K562 (cell line): ENCODE data around the gene STEAP3. TPM values are rescaled to one million over a fixed set of nuclear protein-coding genes. Genes with fewer than 3 reads are reported as not detected.
A peak's percentile ranks its signal among the peaks of the same experiment; 100 is the strongest.

Experiments
- ATAC-seq: fragments of 200-7000 bp; cut with Tn5 transposase; 3 replicates; pipeline ENCODE4 v1.9.1; 2020; ENCODE audit warnings: moderate library complexity
- BruUV-seq: library from RNA; stranded (reverse); fragments of 400-500 nt; replicated peaks from 2 replicates; lab custom pipeline; 2021; lab: Mats Ljungman, UMichigan
- CTCF ChIA-PET: fragments of 300-600 bp; formaldehyde crosslinking; extraction: SDS; loops from one replicate; lab custom pipeline; 2021; ENCODE audit warnings: low intra/inter-chr PET ratio; lab: Yijun Ruan, JAX
- POLR2A ChIA-PET: fragments of 300-600, 350-650 bp; sonication (Branson Sonifier 250); formaldehyde crosslinking; extraction: SDS; loops from one replicate; lab custom pipeline; 2021; ENCODE audit warnings: antibody characterized with exemption, inconsistent platforms; lab: Yijun Ruan, JAX
- DNase-seq, 4 experiments: peaks; one replicate each; pipeline versions ENCODE4 v3.0.0 to v3.0.0-alpha.2; 2011 to 2018; ENCODE audit warnings: low spot score in 3 of 4, mixed read lengths in 3 of 4; ENCODE audit errors: extremely low read depth in 1 of 4
- FAIRE-seq: peaks from 2 replicates; lab custom pipeline; 2011; peaks lifted over from hg19 to GRCh38; lab: Jason Lieb, UNC
- H2AFZ ChIP-seq: 2 replicates; pipeline ENCODE4 v1.6.0; 2011; ENCODE audit warnings: low read depth, low read length, control low read depth, inconsistent platforms
- H3K27ac ChIP-seq: fragments of 200-600 bp; 3 replicates; pipeline ENCODE4 v1.8.0; 2011; ENCODE audit warnings: low read depth, mild to moderate bottlenecking, control low read depth, inconsistent platforms, low read length, moderate library complexity, mixed read lengths; ENCODE audit errors: extremely low read depth
- H3K27me3 ChIP-seq, 2 experiments: fragments of 300-600 bp in 1 of 2; 2 replicates in 1 of 2; 3 replicates in 1 of 2; pipeline versions ENCODE4 v1.6.0 to v1.8.0; 2011; ENCODE audit warnings: inconsistent platforms in 2 of 2, low read length in 2 of 2, mild to moderate bottlenecking in 1 of 2, mixed read lengths in 1 of 2, moderate library complexity in 1 of 2; ENCODE audit not compliant: control insufficient read depth in 2 of 2, insufficient read depth in 2 of 2
- H3K36me3 ChIP-seq: fragments of 300-600 bp; 3 replicates; pipeline ENCODE4 v1.8.0; 2011; ENCODE audit warnings: mild to moderate bottlenecking, low read length, inconsistent platforms; ENCODE audit not compliant: control insufficient read depth, insufficient read depth
- H3K4me1 ChIP-seq, 2 experiments: fragments of 200-600 bp in 1 of 2; replicated peaks in 1 of 2; 2 replicates in 1 of 2; 3 replicates in 1 of 2; pipeline versions ENCODE4 v1.5.1 to v1.8.0; 2011; ENCODE audit warnings: inconsistent platforms in 2 of 2, low read length in 2 of 2, mild to moderate bottlenecking in 1 of 2, mixed read lengths in 1 of 2, moderate library complexity in 1 of 2; ENCODE audit not compliant: control insufficient read depth in 2 of 2, insufficient read depth in 2 of 2
- H3K4me2 ChIP-seq: 2 replicates; pipeline ENCODE4 v1.6.1; 2011; ENCODE audit warnings: low read length, control low read depth, inconsistent platforms, mixed read lengths; ENCODE audit not compliant: insufficient read depth
- H3K4me3 ChIP-seq: fragments of 200-600 bp; sonication (generic), shearing (Covaris generic); 2 replicates; pipeline ENCODE4 v1.5.1; 2016; ENCODE audit warnings: control low read depth, inconsistent platforms
- H3K79me2 ChIP-seq: fragments of 200-600 bp; 3 replicates; pipeline ENCODE4 v1.8.0; 2011; ENCODE audit warnings: low read length, inconsistent platforms; ENCODE audit not compliant: control insufficient read depth, insufficient read depth
- H3K9ac ChIP-seq, 2 experiments: 2 replicates each; pipeline versions ENCODE4 v1.6.0 to v1.6.1; 2011; ENCODE audit warnings: low read depth in 2 of 2, low read length in 2 of 2, control low read depth in 1 of 2, inconsistent platforms in 1 of 2, mild to moderate bottlenecking in 1 of 2, mixed read lengths in 1 of 2; ENCODE audit not compliant: insufficient read depth in 1 of 2
- H3K9me1 ChIP-seq: one replicate; pipeline ENCODE4 v1.6.0; 2011; ENCODE audit warnings: inconsistent platforms, mild to moderate bottlenecking, low read length, moderate library complexity; ENCODE audit not compliant: control insufficient read depth, insufficient read depth
- H3K9me3 ChIP-seq: replicated peaks from 2 replicates; pipeline ENCODE4 v1.5.1; 2011; ENCODE audit warnings: low read depth, low read length, inconsistent platforms; ENCODE audit not compliant: control insufficient read depth, insufficient read depth
- H4K20me1 ChIP-seq: replicated peaks from 2 replicates; pipeline ENCODE4 v1.6.1; 2011; ENCODE audit warnings: low read length, inconsistent platforms, mixed read lengths; ENCODE audit not compliant: control insufficient read depth, insufficient read depth
- WGBS: fragments of 100-300 bp; shearing (Covaris generic); methylation state at CpG from one replicate; pipeline ENCODE4 v1.1.6; 2016; ENCODE audit warnings: low coverage, mixed read lengths; ENCODE audit not compliant: insufficient coverage; ENCODE audit errors: missing lambda C conversion rate; 5-methylcytosine and 5-hydroxymethylcytosine counted together
- in situ Hi-C: fragments of 300-500 bp; cut with MboI; formaldehyde crosslinking; loops from 4 replicates; pipeline ENCODE4 v1.15.0; 2018; ENCODE audit warnings: inconsistent platforms, mixed read lengths
- intact Hi-C: fragments of 100-400 bp; cut with micrococcal nuclease; formaldehyde crosslinking; loops from 2 replicates; pipeline ENCODE4 v1.14.2; 2022
- polyA plus RNA-seq, 8 experiments: library from polyadenylated mRNA; depleted of rRNA in 4 of 8; stranded (reverse) in 5 of 8; unstranded in 3 of 8; fragments of >200 nt; fragmentation: Nextera tagmentation in 2 of 8; fragmentation: Illumina TruSeq in 1 of 8; extraction: Ambion mirVana in 2 of 8; extraction: Trizol in 1 of 8; gene quantifications; 2 replicates each; pipeline versions ENCODE4 v1.2.1 to v1.2.3, GENCODE V29; 2011 to 2014; ENCODE audit warnings: inconsistent platforms in 1 of 8, missing spikeins in 1 of 8
- total RNA-seq, 7 experiments: library from RNA; depleted of rRNA in 6 of 7; stranded (reverse); fragments of >200 nt in 6 of 7; fragmentation: Illumina TruSeq in 2 of 7; extraction: Trizol in 2 of 7; gene quantifications; 2 replicates each; pipeline versions ENCODE4 v1.2.1 to v1.2.3, GENCODE V29; 2011 to 2021; ENCODE audit warnings: low replicate concordance in 1 of 7
- TF ChIP-seq, protein P1 (sequence below), 2 experiments: fragments of 150-350 bp in 1 of 2; IDR thresholded peaks; 2 replicates each; pipeline ENCODE4 v1.6.1; 2012 to 2016; ENCODE audit warnings: low read depth in 2 of 2, low read length in 2 of 2, mild to moderate bottlenecking in 1 of 2, moderate library complexity in 1 of 2

Gene STEAP3
- total and polyA plus RNA-seq, 9 of the 15 experiments (the other 6 are each of a cell fraction or from before 2014, with no cell fraction given) = 1.8 to 31.6 (median 9.0) TPM

GRCh38 chr2:119263025-119263424 lies 39.4 kb downstream of the STEAP3 start:
- Histone ChIP-seq H3K4me1 (peaks cover 2 to 7% of the 10 kb centered on the region in 2 experiments; a peak in 3 of 5 replicates), H2AFZ (no peak overlapping the region), H4K20me1 (no peaks in the 10 kb centered on the region), H3K9me3 (no peaks in the 10 kb centered on the region), H3K27ac (no peak overlapping the region), H3K9ac (peak overlapping the region in 1 of 2 experiments; percentile 48; a peak in 1 of 4 replicates), H3K4me2 (no peak overlapping the region), H3K27me3 (no peaks in the 10 kb centered on the region), H3K9me1 (peaks cover 3% of the 10 kb centered on the region), H3K4me3 (no peak overlapping the region), H3K36me3 (peaks cover 37% of the 10 kb centered on the region; the same call in 1 of the 3 replicates), H3K79me2 (no peaks in the 10 kb centered on the region)
- intact Hi-C loops = loop anchor here (10.0 kb wide), 1 partner anchor 378 kb away; no protein-coding TSS in a partner anchor
- in situ Hi-C loops = no loop called here
- TF ChIP-seq, protein P1, sequence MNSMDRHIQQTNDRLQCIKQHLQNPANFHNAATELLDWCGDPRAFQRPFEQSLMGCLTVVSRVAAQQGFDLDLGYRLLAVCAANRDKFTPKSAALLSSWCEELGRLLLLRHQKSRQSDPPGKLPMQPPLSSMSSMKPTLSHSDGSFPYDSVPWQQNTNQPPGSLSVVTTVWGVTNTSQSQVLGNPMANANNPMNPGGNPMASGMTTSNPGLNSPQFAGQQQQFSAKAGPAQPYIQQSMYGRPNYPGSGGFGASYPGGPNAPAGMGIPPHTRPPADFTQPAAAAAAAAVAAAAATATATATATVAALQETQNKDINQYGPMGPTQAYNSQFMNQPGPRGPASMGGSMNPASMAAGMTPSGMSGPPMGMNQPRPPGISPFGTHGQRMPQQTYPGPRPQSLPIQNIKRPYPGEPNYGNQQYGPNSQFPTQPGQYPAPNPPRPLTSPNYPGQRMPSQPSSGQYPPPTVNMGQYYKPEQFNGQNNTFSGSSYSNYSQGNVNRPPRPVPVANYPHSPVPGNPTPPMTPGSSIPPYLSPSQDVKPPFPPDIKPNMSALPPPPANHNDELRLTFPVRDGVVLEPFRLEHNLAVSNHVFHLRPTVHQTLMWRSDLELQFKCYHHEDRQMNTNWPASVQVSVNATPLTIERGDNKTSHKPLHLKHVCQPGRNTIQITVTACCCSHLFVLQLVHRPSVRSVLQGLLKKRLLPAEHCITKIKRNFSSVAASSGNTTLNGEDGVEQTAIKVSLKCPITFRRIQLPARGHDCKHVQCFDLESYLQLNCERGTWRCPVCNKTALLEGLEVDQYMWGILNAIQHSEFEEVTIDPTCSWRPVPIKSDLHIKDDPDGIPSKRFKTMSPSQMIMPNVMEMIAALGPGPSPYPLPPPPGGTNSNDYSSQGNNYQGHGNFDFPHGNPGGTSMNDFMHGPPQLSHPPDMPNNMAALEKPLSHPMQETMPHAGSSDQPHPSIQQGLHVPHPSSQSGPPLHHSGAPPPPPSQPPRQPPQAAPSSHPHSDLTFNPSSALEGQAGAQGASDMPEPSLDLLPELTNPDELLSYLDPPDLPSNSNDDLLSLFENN (IDR thresholded peaks at IDR 0.05; ENCODE audit: low read depth in 2 of 2, low read length in 2 of 2) = no peak
- DNase-seq = no peak
- ChIA-PET POLR2A (interaction anchor here (0.9 kb wide), 1 partner anchor 23 kb away, joined by 4 read pairs; no protein-coding TSS in a partner anchor), CTCF (no interaction called here)
- FAIRE-seq = no peak
- BruUV-seq = no TSS peak
- no peak for ATAC-seq
- WGBS = 92% methylated on average over 17 of the region's 23 CpGs
